GM21381 (cell line): ENCODE results near the gene ACAP3.
"Not testable (repeated sequence)": the region's sequence is repeated elsewhere in the genome, so short reads cannot be mapped to it uniquely, and the experiment has no call there.

Experiments
- ATAC-seq: cut with Tn5 transposase; IDR thresholded peaks from one replicate; pipeline ENCODE4 v1.9.1; 2021; ENCODE audit warnings: mild to moderate bottlenecking, moderate library complexity; ENCODE audit not compliant: unreplicated experiment

The ACAP3 gene

GRCh38 chr1:1248009-1248913 lies 59.5 kb downstream of the ACAP3 start:
- not testable (repeated sequence) for ATAC-seq

GRCh38 chr1:1247341-1247913 lies 60.3 kb downstream of the ACAP3 start:
- ATAC-seq = no peak

- no peak for ATAC-seq
Measured at GRCh38 chr1:1246577-1247340, 61.0 kb downstream of the ACAP3 start, which contains the start of gene C1QTNF12. Gene C1QTNF12, minus strand, starts transcription at chr1:1246722. Its CDS starts 32 bp downstream, at chr1:1246690.

- ATAC-seq = no peak
Measured at GRCh38 chr1:1245817-1246576, 61.7 kb downstream of the ACAP3 start.

- no peak for ATAC-seq
Measured at GRCh38 chr1:1245178-1245816, 62.4 kb downstream of the ACAP3 start.

GRCh38 chr1:1244192-1244811 lies 63.4 kb downstream of the ACAP3 start:
- ATAC-seq = no peak

GRCh38 chr1:1243807-1244191 lies 63.9 kb downstream of the ACAP3 start:
- ATAC-seq = no peak

GRCh38 chr1:1243266-1243660 lies 64.5 kb downstream of the ACAP3 start:
- ATAC-seq = no peak

- no peak for ATAC-seq
Measured at GRCh38 chr1:1242461-1243265, 65.1 kb downstream of the ACAP3 start.
